Ovary (tissue), 9 donors: ENCODE results near the gene TNK1. TPM values are rescaled to one million over a fixed set of nuclear protein-coding genes. Genes with fewer than 3 reads are reported as not detected.
A peak's percentile ranks its signal among the peaks of the same experiment; 100 is the strongest.

Experiments
- DNase-seq, 5 donors: peaks; one replicate each; pipeline ENCODE4 v3.0.0-alpha.2; 2019 to 2020
- H3K27ac ChIP-seq, 2 donors: fragments of 200-600 bp; one replicate each; pipeline versions ENCODE4 v1.5.1 to v1.8.0; 2019 to 2022
- H3K27me3 ChIP-seq: fragments of 200-600 bp; one replicate; pipeline ENCODE4 v1.8.0; 2022
- H3K36me3 ChIP-seq: fragments of 200-600 bp; sonication (generic); one replicate; pipeline ENCODE4 v1.5.1; 2019
- H3K4me1 ChIP-seq: one replicate; pipeline ENCODE4 v1.8.1; 2013; ENCODE audit warnings: mild to moderate bottlenecking, moderate library complexity; ENCODE audit not compliant: insufficient read depth
- H3K4me3 ChIP-seq: fragments of 200-600 bp; sonication (generic); one replicate; pipeline ENCODE4 v1.5.1; 2017
- H3K9me3 ChIP-seq, 2 donors: fragments of 200-600 bp in 1 of 2; sonication (generic) in 1 of 2; one replicate each; pipeline versions ENCODE4 v1.5.1 to v1.8.1; 2013 to 2019; ENCODE audit warnings: mild to moderate bottlenecking in 1 of 2, moderate library complexity in 1 of 2
- EP300 ChIP-seq: sonication (generic); formaldehyde crosslinking; IDR thresholded peaks from one replicate; pipeline ENCODE4 v1.6.1; 2017; ENCODE audit warnings: antibody characterized with exemption
- POLR2A ChIP-seq: fragments of 450-650 bp; IDR thresholded peaks from one replicate; pipeline ENCODE4 v1.6.1; 2017; ENCODE audit warnings: antibody characterized with exemption, mild to moderate bottlenecking, moderate library complexity
- WGBS, 3 donors: extraction: QIAGEN DNeasy Blood & Tissue Kit in 1 of 3; methylation state at CpG; one replicate each; pipeline versions ENCODE4 v1.1.5 to v1.1.7; 2013 to 2017; 5-methylcytosine and 5-hydroxymethylcytosine counted together
- intact Hi-C, 4 donors: fragments of 100-400 bp; cut with DNase I; formaldehyde crosslinking; loops; one replicate each; pipeline versions ENCODE4 v1.11.0 to v1.15.1; 2022 to 2023
- polyA plus RNA-seq, 2 donors: library from polyadenylated mRNA; stranded (reverse); fragments of 200-250 nt in 1 of 2; fragments of 350-450 nt in 1 of 2; fragmentation: Illumina TruSeq in 1 of 2; extraction: RNeasy Lipid Tissue Mini Kit (QIAGEN cat#74804) in 1 of 2; gene quantifications; one replicate each; pipeline ENCODE4 v1.2.3, GENCODE V29; 2013 to 2014
- total RNA-seq, 7 donors: library from RNA; depleted of rRNA in 2 of 7; stranded (reverse); fragments of >200 nt in 2 of 7; fragmentation: NEBNext Ultra II Directional in 3 of 7; extraction: Animal tissue kit (Norgen Biotek cat#: 25700) in 3 of 7; gene quantifications; one replicate each; pipeline versions ENCODE4 v1.1.0 to v1.2.4, GENCODE V29; 2016 to 2023
- TF ChIP-seq, protein P1 (sequence below), 3 donors: fragments of 450-650 bp in 2 of 3; fragments of 200-600 bp in 1 of 3; IDR thresholded peaks; one replicate each; pipeline versions ENCODE4 v1.5.1 to v1.8.0; 2016 to 2022; ENCODE audit warnings: antibody characterized with exemption in 3 of 3, mild to moderate bottlenecking in 1 of 3
- donor health status: DM: no; HTN: no; CAD: no; lungs with moderate emphysema.
- donor health status: DM: no; HTN: no; CAD: no.
- donor health status: Bipolar disorder and iron deficiency.
- donor health status: DM: yes; HTN: yes; CAD: no.
- donor health status: DM: no; HTN: no; CAD: no.
- donor health status: DM: yes; HTN: yes; CAD: no.

Gene TNK1
- total and polyA plus RNA-seq, 9 donors, result 0.85 to 8.3 (median 5.7) TPM

GRCh38 chr17:7389924-7390910 lies 9.3 kb downstream of the TNK1 start:
- no peak overlapping the region for H3K27ac ChIP-seq
- no peak overlapping the region for H3K4me3 ChIP-seq
- intact Hi-C loops, result no loop called here
- H3K27me3 ChIP-seq, result no peaks in the 10 kb centered on the region
- TF ChIP-seq, protein P1, sequence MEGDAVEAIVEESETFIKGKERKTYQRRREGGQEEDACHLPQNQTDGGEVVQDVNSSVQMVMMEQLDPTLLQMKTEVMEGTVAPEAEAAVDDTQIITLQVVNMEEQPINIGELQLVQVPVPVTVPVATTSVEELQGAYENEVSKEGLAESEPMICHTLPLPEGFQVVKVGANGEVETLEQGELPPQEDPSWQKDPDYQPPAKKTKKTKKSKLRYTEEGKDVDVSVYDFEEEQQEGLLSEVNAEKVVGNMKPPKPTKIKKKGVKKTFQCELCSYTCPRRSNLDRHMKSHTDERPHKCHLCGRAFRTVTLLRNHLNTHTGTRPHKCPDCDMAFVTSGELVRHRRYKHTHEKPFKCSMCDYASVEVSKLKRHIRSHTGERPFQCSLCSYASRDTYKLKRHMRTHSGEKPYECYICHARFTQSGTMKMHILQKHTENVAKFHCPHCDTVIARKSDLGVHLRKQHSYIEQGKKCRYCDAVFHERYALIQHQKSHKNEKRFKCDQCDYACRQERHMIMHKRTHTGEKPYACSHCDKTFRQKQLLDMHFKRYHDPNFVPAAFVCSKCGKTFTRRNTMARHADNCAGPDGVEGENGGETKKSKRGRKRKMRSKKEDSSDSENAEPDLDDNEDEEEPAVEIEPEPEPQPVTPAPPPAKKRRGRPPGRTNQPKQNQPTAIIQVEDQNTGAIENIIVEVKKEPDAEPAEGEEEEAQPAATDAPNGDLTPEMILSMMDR (IDR thresholded peaks at IDR 0.05), result no peak
- TF ChIP-seq POLR2A (no peak), EP300 (no peak)
- H3K36me3 ChIP-seq, result no peaks in the 10 kb centered on the region
- H3K4me1 ChIP-seq, result peaks cover 5% of the 10 kb centered on the region
- DNase-seq, result no peak
- 86 to 90% (median 86%) methylated on average over 19 of the region's 19 CpGs for WGBS, 3 donors
- no peaks in the 10 kb centered on the region for H3K9me3 ChIP-seq

DNA sequence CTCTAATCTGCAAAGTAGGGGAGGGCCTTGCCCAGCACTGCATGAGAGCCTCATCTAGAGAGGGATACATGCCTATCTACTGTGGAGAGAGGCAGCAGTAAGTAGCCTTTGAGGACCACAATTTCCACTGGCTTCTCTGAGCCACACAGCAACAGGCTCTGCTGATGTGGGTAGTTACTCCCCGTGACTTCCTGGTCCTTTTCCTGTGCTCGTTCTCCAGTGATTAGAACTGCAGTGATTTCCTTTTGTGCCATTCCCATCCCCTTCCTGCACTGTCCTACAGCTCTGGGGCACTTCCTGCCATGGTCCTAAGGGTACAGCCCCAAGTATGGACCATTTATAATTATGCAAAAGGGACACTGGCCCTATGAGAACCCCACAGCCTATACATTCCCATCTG lies 10.4 kb downstream of the TNK1 start:
- no peak overlapping the region for H3K4me3 ChIP-seq
- no peak for DNase-seq
- H3K27ac ChIP-seq, result no peak overlapping the region
- 87 to 89% (median 89%) methylated on average over 2 of the region's 2 CpGs for WGBS, 3 donors
- H3K4me1 ChIP-seq, result peaks cover 5% of the 10 kb centered on the region
- H3K9me3 ChIP-seq, result no peaks in the 10 kb centered on the region
- intact Hi-C loops, result no loop called here
- H3K36me3 ChIP-seq, result no peaks in the 10 kb centered on the region
- no peaks in the 10 kb centered on the region for H3K27me3 ChIP-seq
- TF ChIP-seq, protein P1 (IDR thresholded peaks at IDR 0.05), result no peak
- TF ChIP-seq EP300 (no peak), POLR2A (no peak)

DNA sequence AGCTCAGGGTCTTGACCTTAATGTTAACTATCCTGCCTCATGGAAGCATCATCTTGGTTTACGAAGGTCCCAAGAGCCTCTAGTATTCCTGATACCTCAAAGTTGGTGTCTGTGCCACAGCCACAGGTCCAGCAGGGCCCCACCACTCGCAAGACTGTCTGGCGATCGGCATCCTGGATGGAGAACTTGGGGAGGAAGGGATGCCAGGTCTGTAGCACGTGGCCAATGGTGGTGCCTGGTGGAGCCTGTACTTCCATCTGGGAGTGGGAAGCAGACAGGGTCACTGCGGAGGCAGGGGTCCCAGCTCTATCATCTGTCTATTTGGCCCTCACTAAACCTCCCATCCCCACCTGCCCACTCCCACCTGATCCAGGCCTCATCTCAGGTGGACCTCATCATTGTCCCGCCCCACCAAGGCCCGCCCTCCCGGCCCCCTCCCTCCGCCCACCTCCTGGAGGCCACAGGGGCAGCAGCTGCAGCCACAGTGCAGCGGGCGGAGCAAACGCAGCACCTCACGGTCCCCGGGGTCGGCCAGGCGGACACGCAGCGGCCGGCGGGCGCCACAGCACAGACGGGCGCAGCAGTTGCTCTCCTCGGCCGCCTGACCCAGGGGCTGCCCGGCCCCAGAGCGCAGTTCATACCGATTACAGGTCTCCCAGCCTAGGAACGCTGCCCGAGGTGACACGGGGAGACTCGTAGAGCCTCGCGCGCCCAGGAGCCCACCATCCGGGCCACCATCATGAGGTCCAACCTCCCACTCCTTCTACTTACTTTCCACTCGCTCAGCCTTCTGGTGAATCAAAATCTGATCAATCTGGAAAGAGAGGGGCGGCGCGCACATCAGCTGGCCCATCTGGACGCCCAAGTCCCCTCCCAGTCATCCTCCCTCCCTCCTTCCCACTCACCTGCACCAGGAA lies 12.1 kb downstream of the TNK1 start:
- Histone ChIP-seq H3K36me3 (no peaks in the 10 kb centered on the region), H3K4me3 (peak overlapping the region; percentile 63), H3K27me3 (no peaks in the 10 kb centered on the region), H3K4me1 (peaks cover 5% of the 10 kb centered on the region), H3K27ac (no peak overlapping the region), H3K9me3 (no peaks in the 10 kb centered on the region)
- 60 to 66% (median 64%) methylated on average over 42 of the region's 42 CpGs for WGBS, 3 donors
- no peak for TF ChIP-seq POLR2A
- TF ChIP-seq, protein P1 (IDR thresholded peaks at IDR 0.05), result no peak
- DNase-seq, result peak in 3 of 5 donors; percentile 44 to 51 (median 48)
- intact Hi-C loops, result no loop called here

- DNase-seq, result peak in 2 of 5 donors; percentile 44 to 57
- Histone ChIP-seq H3K9me3 (no peaks in the 10 kb centered on the region), H3K27me3 (no peaks in the 10 kb centered on the region), H3K27ac (peak overlapping the region; percentile 37 to 94), H3K4me3 (peak overlapping the region; percentile 63), H3K36me3 (no peaks in the 10 kb centered on the region), H3K4me1 (peaks cover 5% of the 10 kb centered on the region)
- TF ChIP-seq, protein P1 (IDR thresholded peaks at IDR 0.05), result no peak
- TF ChIP-seq EP300, result no peak
- no peak for TF ChIP-seq POLR2A
- 3% methylated on average over 46 to 48 of the region's 48 CpGs for WGBS, 3 donors
- intact Hi-C loops, result no loop called here
Observed at GRCh38 chr17:7393613-7394451, 12.9 kb downstream of the TNK1 start.
